Astrocyte of the spinal cord (primary cell): ENCODE results near the gene FOXRED2.
A peak's percentile ranks its signal among the peaks of the same experiment; 100 is the strongest.

ENCODE experiments used
- DNase-seq: peaks from one replicate; pipeline ENCODE4 v3.0.0; 2011; ENCODE audit warnings: low read depth, low spot score
- H3K4me3 ChIP-seq: 2 replicates; pipeline ENCODE4 v1.5.1; 2011; ENCODE audit warnings: low read depth, mild to moderate bottlenecking, low read length, moderate library complexity
- in situ Hi-C: cut with HindIII; loops from 2 replicates; pipeline ENCODE4 v1.10.0; 2017; ENCODE audit warnings: low sequenced_read_pairs
- TF ChIP-seq, protein P1 (sequence below): IDR thresholded peaks from 2 replicates; pipeline ENCODE4 v1.5.1; 2012; ENCODE audit warnings: low read depth, mild to moderate bottlenecking, low read length, inconsistent platforms

FOXRED2 gene

GRCh38 chr22:36449596-36450175 lies 57.2 kb downstream of the FOXRED2 start:
- in situ Hi-C loops = loop anchor here (10.0 kb wide), 1 partner anchor 105 kb away; no protein-coding TSS in a partner anchor
- no peak for DNase-seq
- H3K4me3 ChIP-seq = no peak overlapping the region
- TF ChIP-seq, protein P1, sequence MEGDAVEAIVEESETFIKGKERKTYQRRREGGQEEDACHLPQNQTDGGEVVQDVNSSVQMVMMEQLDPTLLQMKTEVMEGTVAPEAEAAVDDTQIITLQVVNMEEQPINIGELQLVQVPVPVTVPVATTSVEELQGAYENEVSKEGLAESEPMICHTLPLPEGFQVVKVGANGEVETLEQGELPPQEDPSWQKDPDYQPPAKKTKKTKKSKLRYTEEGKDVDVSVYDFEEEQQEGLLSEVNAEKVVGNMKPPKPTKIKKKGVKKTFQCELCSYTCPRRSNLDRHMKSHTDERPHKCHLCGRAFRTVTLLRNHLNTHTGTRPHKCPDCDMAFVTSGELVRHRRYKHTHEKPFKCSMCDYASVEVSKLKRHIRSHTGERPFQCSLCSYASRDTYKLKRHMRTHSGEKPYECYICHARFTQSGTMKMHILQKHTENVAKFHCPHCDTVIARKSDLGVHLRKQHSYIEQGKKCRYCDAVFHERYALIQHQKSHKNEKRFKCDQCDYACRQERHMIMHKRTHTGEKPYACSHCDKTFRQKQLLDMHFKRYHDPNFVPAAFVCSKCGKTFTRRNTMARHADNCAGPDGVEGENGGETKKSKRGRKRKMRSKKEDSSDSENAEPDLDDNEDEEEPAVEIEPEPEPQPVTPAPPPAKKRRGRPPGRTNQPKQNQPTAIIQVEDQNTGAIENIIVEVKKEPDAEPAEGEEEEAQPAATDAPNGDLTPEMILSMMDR = no peak

DNA sequence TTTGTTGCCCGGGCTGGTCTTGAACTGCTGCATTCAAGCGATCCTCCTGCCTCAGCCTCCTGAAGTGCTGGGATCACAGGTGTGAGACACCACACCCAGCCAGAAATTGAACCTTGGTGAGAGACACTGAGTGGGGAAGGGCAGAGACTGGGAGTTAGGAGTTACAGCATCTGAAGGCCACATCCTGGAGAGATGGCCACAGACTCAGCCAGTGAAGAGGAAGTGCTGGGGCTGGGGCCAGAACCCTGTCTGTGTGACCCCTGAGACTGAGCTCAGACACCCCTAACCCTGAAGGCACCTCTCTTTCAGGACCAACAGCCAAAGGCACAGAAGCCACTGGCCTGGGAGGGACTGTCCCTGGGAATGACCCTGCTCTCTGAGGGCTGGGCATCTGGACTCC lies 59.2 kb downstream of the FOXRED2 start:
- in situ Hi-C loops = loop anchor here (10.0 kb wide), 1 partner anchor 103 kb away; no protein-coding TSS in a partner anchor
- H3K4me3 ChIP-seq = no peak overlapping the region
- DNase-seq = no peak
- TF ChIP-seq, protein P1 = no peak

- DNase-seq = peak; percentile 94
- no peak overlapping the region for H3K4me3 ChIP-seq
- TF ChIP-seq, protein P1 = no peak
- in situ Hi-C loops = loop anchor here (10.0 kb wide), 1 partner anchor 100 kb away; no protein-coding TSS in a partner anchor
Observed at GRCh38 chr22:36445158-36445668, 61.6 kb downstream of the FOXRED2 start.

GRCh38 chr22:36443198-36443770 lies 63.6 kb downstream of the FOXRED2 start:
- DNase-seq = no peak
- in situ Hi-C loops = loop anchor here (10.0 kb wide), 1 partner anchor 98 kb away; no protein-coding TSS in a partner anchor
- TF ChIP-seq, protein P1 = no peak
- no peak overlapping the region for H3K4me3 ChIP-seq

DNA sequence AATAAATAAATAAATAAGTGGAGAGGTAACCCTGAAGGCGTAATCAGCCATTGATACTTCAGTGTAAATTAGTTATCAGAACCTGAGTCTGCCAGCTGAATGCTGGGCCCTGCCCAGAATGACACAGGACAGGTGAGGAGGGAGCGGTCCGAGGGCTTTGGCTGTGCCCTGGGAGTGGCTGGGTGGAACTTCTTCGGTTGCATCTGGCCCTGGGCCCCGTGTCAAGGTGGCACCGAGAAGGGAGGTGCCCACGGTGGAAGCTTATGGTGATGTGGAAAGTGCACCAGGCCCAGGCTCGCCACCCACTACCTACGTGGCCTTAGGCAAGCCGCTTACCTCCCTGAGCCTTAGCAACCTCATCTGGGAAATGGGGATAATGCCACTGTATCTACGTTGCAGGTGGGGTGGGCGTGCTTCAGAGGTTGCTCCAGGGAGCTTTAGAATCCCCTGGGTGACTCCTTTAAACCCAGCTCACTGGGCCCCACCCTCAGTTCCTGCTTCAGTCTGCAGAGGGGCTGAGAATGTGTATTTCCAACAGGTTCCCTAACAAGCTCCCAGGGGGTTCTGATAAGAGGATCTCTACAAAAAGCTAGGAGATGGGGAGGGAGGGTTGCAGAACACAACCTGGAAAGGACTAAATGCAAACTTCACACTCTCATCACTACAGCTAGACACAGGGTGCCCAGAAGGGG lies 64.2 kb downstream of the FOXRED2 start:
- TF ChIP-seq, protein P1 = no peak
- in situ Hi-C loops = loop anchor here (10.0 kb wide), 1 partner anchor 98 kb away; no protein-coding TSS in a partner anchor
- no peak for DNase-seq
- no peak overlapping the region for H3K4me3 ChIP-seq

DNA sequence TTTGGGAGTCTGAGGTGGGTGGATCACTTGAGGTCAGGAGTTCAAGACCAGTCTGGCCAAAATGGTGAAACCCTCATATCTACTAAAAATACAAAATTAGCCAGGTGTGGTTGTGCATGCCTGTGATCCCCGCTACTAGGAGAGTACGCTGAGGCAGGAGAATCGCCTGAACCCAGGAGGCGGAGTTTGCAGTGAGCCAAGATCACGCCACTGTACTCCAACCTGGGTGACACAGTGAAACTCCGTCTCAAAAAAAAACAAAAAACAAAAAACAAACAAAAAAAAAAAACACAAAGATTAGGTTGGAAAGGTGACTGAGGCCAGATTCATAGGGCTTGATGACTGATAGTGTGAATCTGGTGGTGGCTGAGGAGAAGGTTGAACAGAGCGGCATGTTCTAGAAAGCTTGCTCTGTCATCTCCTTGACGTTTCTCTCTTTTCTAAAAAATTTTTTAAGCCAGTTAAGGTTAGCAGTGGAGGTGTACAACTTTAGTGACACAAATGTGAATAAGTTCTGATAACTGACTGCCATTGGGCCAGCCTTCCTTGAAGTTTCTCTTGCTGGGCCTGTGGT lies 66.3 kb downstream of the FOXRED2 start:
- TF ChIP-seq, protein P1 = no peak
- in situ Hi-C loops = loop anchor here (10.0 kb wide), 1 partner anchor 96 kb away; no protein-coding TSS in a partner anchor
- no peak for DNase-seq
- H3K4me3 ChIP-seq = no peak overlapping the region
